ENCODE data around the gene BCL2. TPM values are rescaled to one million over a fixed set of nuclear protein-coding genes. Genes with fewer than 3 reads are reported as not detected.

The BCL2 gene
- total RNA-seq, 1 experiment from 2014 or later = 2.6 TPM

- no peak overlapping the region for H3K4me3 Mint-ChIP-seq
- POLR2A ChIA-PET = no interaction called here
- TF ChIP-seq ZMAT4 (CRISPR knock-in tag; IDR thresholded peaks at IDR 0.05) (no peak), E2F5 (CRISPR knock-in tag; IDR thresholded peaks at IDR 0.05) (no peak), ATF6 (CRISPR knock-in tag; IDR thresholded peaks at IDR 0.05) (no peak), MAX (CRISPR knock-in tag; IDR thresholded peaks at IDR 0.05) (no peak), SMAD3 (CRISPR knock-in tag; IDR thresholded peaks at IDR 0.05; ENCODE audit: borderline replicate concordance) (no peak), ZNF425 (CRISPR knock-in tag; conservative IDR thresholded peaks at IDR 0.05) (no peak), IRF2 (CRISPR knock-in tag; IDR thresholded peaks at IDR 0.05; ENCODE audit: borderline replicate concordance, low read depth) (no peak), JAZF1 (CRISPR knock-in tag; IDR thresholded peaks at IDR 0.05) (no peak), NFE2L1 (CRISPR knock-in tag; IDR thresholded peaks at IDR 0.05) (no peak), ZSCAN18 (CRISPR knock-in tag; IDR thresholded peaks at IDR 0.05) (no peak), ZNF317 (CRISPR knock-in tag; IDR thresholded peaks at IDR 0.05; ENCODE audit: borderline replicate concordance, low read depth) (no peak), TCF7 (CRISPR knock-in tag; IDR thresholded peaks at IDR 0.05; ENCODE audit: low read depth) (no peak), NFYB (CRISPR knock-in tag; conservative IDR thresholded peaks at IDR 0.05; ENCODE audit: low read depth) (no peak), NFATC4 (CRISPR knock-in tag; IDR thresholded peaks at IDR 0.05) (no peak), E2F4 (CRISPR knock-in tag; IDR thresholded peaks at IDR 0.05; ENCODE audit: borderline replicate concordance, low read depth) (no peak), ELF4 (CRISPR knock-in tag; IDR thresholded peaks at IDR 0.05; ENCODE audit: low read depth) (no peak), ATF3 (CRISPR knock-in tag; conservative IDR thresholded peaks at IDR 0.05) (no peak), E2F1 (CRISPR knock-in tag; IDR thresholded peaks at IDR 0.05) (no peak), TEAD1 (CRISPR knock-in tag; IDR thresholded peaks at IDR 0.05) (no peak), ZNF671 (CRISPR knock-in tag; IDR thresholded peaks at IDR 0.05) (no peak)
- H3K9me3 Mint-ChIP-seq = no peaks in the 10 kb centered on the region
- CTCF ChIA-PET = no interaction called here
- H3K4me1 Mint-ChIP-seq = no peaks in the 10 kb centered on the region
- no peak for DNase-seq (ENCODE audit: low spot score)
- no peak overlapping the region for H3K27ac Mint-ChIP-seq
- ATAC-seq = no peak
- H3K27me3 Mint-ChIP-seq (ENCODE audit: low read depth) = no peaks in the 10 kb centered on the region
- H3K36me3 Mint-ChIP-seq = no peaks in the 10 kb centered on the region
Observed at GRCh38 chr18:63266888-63267790, 52.4 kb downstream of the BCL2 start.
